Measurements from ENCODE around the gene HDAC4.

HDAC4 gene

GRCh38 chr2:239249776-239250175 lies 151.0 kb downstream of the HDAC4 start:
- H3K4me3 ChIP-seq (ENCODE audit: control insufficient read depth, low read depth, low read length): no peak overlapping the region
- no peak for TF ChIP-seq CTCF (IDR thresholded peaks at IDR 0.05; ENCODE audit: control insufficient read depth, insufficient read depth, low read depth, low read length, missing control alignments)
- DNase-seq (ENCODE audit: low read depth): no peak

- TF ChIP-seq CTCF (IDR thresholded peaks at IDR 0.05; ENCODE audit: control insufficient read depth, insufficient read depth, low read depth, low read length, missing control alignments): no peak
- no peak for DNase-seq (ENCODE audit: low read depth)
- H3K4me3 ChIP-seq (ENCODE audit: control insufficient read depth, low read depth, low read length): no peak overlapping the region
Measured at GRCh38 chr2:239249048-239249447, 151.8 kb downstream of the HDAC4 start.

- H3K4me3 ChIP-seq (ENCODE audit: control insufficient read depth, low read depth, low read length): no peak overlapping the region
- DNase-seq (ENCODE audit: low read depth): no peak
- TF ChIP-seq CTCF (IDR thresholded peaks at IDR 0.05; ENCODE audit: control insufficient read depth, insufficient read depth, low read depth, low read length, missing control alignments): no peak
Measured at GRCh38 chr2:239247401-239248245, 153.2 kb downstream of the HDAC4 start.

- H3K4me3 ChIP-seq (ENCODE audit: control insufficient read depth, low read depth, low read length): no peak overlapping the region
- no peak for DNase-seq (ENCODE audit: low read depth)
- no peak for TF ChIP-seq CTCF (IDR thresholded peaks at IDR 0.05; ENCODE audit: control insufficient read depth, insufficient read depth, low read depth, low read length, missing control alignments)
Measured at GRCh38 chr2:239246723-239247122, 154.1 kb downstream of the HDAC4 start.

GRCh38 chr2:239245872-239246721 lies 154.7 kb downstream of the HDAC4 start:
- DNase-seq (ENCODE audit: low read depth): no peak
- H3K4me3 ChIP-seq (ENCODE audit: control insufficient read depth, low read depth, low read length): no peak overlapping the region
- TF ChIP-seq CTCF (IDR thresholded peaks at IDR 0.05; ENCODE audit: control insufficient read depth, insufficient read depth, low read depth, low read length, missing control alignments): no peak

GRCh38 chr2:239245107-239245506 lies 155.7 kb downstream of the HDAC4 start:
- TF ChIP-seq CTCF (IDR thresholded peaks at IDR 0.05; ENCODE audit: control insufficient read depth, insufficient read depth, low read depth, low read length, missing control alignments): no peak
- no peak for DNase-seq (ENCODE audit: low read depth)
- no peak overlapping the region for H3K4me3 ChIP-seq (ENCODE audit: control insufficient read depth, low read depth, low read length)

Measured in AG09309 (cell line).